Heart right ventricle (tissue), 16 donors: ENCODE measurements around the gene HHIPL1. TPM values are rescaled to one million over a fixed set of nuclear protein-coding genes. Genes with fewer than 3 reads are reported as not detected.
A peak's percentile ranks its signal among the peaks of the same experiment; 100 is the strongest.

Experiments
- ATAC-seq, 8 donors: fragments of 200-7000 bp; cut with Tn5 transposase; one replicate each; pipeline ENCODE4 v1.9.1; 2020; ENCODE audit warnings: mild to moderate bottlenecking in 8 of 8, moderate library complexity in 8 of 8, moderate number of reproducible peaks in 1 of 8
- DNase-seq, 2 donors: peaks; one replicate each; pipeline ENCODE4 v3.0.0-alpha.2; 2020
- H3K27ac ChIP-seq, 10 donors: fragments of 200-600 bp; sonication (generic) in 2 of 10; one replicate each; pipeline versions ENCODE4 v1.5.0 to v1.8.0; 2020 to 2022; ENCODE audit warnings: mild to moderate bottlenecking in 3 of 10
- H3K27me3 ChIP-seq, 7 donors: fragments of 200-600 bp; one replicate each; pipeline ENCODE4 v1.8.0; 2021 to 2022; ENCODE audit warnings: mild to moderate bottlenecking in 2 of 7
- H3K36me3 ChIP-seq, 9 donors: fragments of 200-600 bp; sonication (generic) in 1 of 9; one replicate each; pipeline versions ENCODE4 v1.5.0 to v1.8.0; 2020 to 2022; ENCODE audit warnings: mild to moderate bottlenecking in 2 of 9
- H3K4me1 ChIP-seq, 9 donors: fragments of 200-600 bp; sonication (generic) in 1 of 9; one replicate each; pipeline versions ENCODE4 v1.5.0 to v1.8.0; 2020 to 2022; ENCODE audit warnings: mild to moderate bottlenecking in 4 of 9
- H3K4me3 ChIP-seq, 10 donors: fragments of 200-600 bp; sonication (generic) in 2 of 10; one replicate each; pipeline versions ENCODE4 v1.5.0 to v1.8.0; 2020 to 2022; ENCODE audit warnings: mild to moderate bottlenecking in 7 of 10, moderate library complexity in 2 of 10
- H3K9me3 ChIP-seq, 11 donors: fragments of 200-600 bp in 10 of 11; sonication (generic) in 2 of 11; one replicate each; pipeline versions ENCODE4 v1.5.0 to v1.8.0; 2013 to 2022; ENCODE audit warnings: mild to moderate bottlenecking in 2 of 11, control low read depth in 1 of 11, moderate library complexity in 1 of 11
- WGBS, 2 donors: extraction: QIAGEN DNeasy Blood & Tissue Kit; methylation state at CpG; one replicate each; pipeline ENCODE4 v1.1.7; 2013; ENCODE audit warnings: inconsistent platforms in 1 of 2; 5-methylcytosine and 5-hydroxymethylcytosine counted together
- intact Hi-C, 10 donors: fragments of 100-400 bp; cut with DNase I; formaldehyde crosslinking; loops; one replicate each; pipeline versions ENCODE4 v1.11.1 to v1.14.2; 2022
- polyA plus RNA-seq, 2 donors: library from polyadenylated mRNA; stranded (reverse); fragments of 200-250 nt; gene quantifications; one replicate each; pipeline ENCODE4 v1.2.3, GENCODE V29; 2013
- total RNA-seq, 10 donors: library from RNA; stranded (reverse); fragmentation: NEBNext Ultra II Directional in 3 of 10; extraction: Animal tissue kit (Norgen Biotek cat#: 25700) in 3 of 10; gene quantifications; one replicate each; pipeline versions ENCODE4 v1.2.1 to v1.2.4, GENCODE V29; 2021 to 2023
- TF ChIP-seq, protein P1 (sequence below), 9 donors: fragments of 200-600 bp; sonication (generic) in 2 of 9; IDR thresholded peaks; one replicate each; pipeline versions ENCODE4 v1.5.0 to v1.8.0; 2021 to 2022; ENCODE audit warnings: antibody characterized with exemption in 9 of 9, mild to moderate bottlenecking in 5 of 9, moderate library complexity in 1 of 9
- donor health status: Arrhythmogenic right ventricular cardiomyopathy.
- donor health status: ischemic (EF 13 %, LVEDD 7.1; RV severe dilation, severe dysfunction).
- donor health status: healthy with polysubstance abuse.
- donor health status: DM: no; HTN: yes; CAD: no.
- donor health status: DM: no; HTN: no; CAD: no.
- donor health status: ischemic (EF 25% LVEDD 6.9; RV normal size, moderate dysfunction).
- donor health status: ischemic (EF 25% LVEDD 5.7; RV mildly dilated, moderate dysfunction).
- donor health status: healthy.
- donor health status: DM: yes; HTN: yes; CAD: no.
- donor health status: Ischemic cardiomyopathy.
- donor health status: ischemic (EF 35%, LVEDD 5.7; RV mildly dilated, moderate dysfunction).
- donor health status: nonischemic (EF 11% LVEDD 7.7; RV severe dilation, severe dysfunction).
- donor health status: DM: yes; HTN: yes; CAD: no.
- donor health status: PGD.
- donor health status: ischemic (EF 29% LVEDD 5.4; RV normal size, mild dysfunction).
- donor health status: nonischemic (EF 23%, LVEDD 6.1; RV moderate dilation, normal function).

HHIPL1 gene
- total and polyA plus RNA-seq, 12 donors, result 0.55 to 2.2 (median 1.2) TPM

DNA sequence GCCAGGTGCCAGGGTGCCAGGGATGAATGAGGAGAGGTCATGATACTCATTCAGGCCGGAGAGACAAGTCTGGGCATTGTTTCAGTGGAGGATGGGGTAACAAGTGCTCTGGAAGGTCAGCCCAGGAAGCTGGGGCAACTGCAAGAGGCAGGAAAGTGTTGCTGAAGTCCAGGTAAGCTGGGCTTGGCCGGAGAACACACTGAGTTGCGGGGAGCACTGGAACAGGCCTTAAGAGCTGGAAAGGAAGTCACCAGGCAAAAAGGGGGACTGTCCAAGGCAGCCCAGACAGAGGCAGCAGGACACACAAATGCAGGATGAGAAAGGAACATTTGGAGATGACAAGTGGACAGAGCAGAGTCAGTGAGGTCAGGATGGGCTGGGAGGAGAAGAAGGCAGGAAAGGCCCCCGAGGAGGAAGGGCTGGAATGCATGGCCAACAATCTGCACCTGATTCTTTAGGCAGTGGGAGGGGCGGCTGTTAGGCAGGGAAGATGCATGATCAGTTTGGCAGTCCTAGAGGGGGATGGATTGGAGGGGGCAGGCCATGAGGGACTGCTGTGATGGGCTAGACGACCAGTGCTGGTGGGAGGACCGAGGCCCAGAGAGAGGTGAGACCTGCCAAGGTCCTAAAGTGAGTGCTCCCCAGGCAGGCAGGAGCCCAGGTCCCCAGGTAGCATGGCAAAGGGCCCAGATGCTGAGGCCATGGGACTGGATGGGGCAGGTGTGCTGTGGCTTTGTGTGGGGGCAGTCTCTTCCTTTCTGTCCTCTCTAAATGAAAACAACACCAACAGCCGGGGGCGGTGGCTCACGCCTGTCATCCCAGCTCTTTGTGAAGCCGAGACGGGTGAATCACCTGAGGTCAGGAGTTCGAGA, 17.2 kb upstream of the HHIPL1 start:
- Histone ChIP-seq H3K4me3 (no peak overlapping the region), H3K9me3 (no peaks in the 10 kb centered on the region), H3K36me3 (no peaks in the 10 kb centered on the region), H3K4me1 (peaks cover 0 to 8% (median 3%) of the 10 kb centered on the region in 9 donors), H3K27ac (no peak overlapping the region), H3K27me3 (peaks cover 0 to 4% (median 0%) of the 10 kb centered on the region in 7 donors)
- TF ChIP-seq, protein P1, sequence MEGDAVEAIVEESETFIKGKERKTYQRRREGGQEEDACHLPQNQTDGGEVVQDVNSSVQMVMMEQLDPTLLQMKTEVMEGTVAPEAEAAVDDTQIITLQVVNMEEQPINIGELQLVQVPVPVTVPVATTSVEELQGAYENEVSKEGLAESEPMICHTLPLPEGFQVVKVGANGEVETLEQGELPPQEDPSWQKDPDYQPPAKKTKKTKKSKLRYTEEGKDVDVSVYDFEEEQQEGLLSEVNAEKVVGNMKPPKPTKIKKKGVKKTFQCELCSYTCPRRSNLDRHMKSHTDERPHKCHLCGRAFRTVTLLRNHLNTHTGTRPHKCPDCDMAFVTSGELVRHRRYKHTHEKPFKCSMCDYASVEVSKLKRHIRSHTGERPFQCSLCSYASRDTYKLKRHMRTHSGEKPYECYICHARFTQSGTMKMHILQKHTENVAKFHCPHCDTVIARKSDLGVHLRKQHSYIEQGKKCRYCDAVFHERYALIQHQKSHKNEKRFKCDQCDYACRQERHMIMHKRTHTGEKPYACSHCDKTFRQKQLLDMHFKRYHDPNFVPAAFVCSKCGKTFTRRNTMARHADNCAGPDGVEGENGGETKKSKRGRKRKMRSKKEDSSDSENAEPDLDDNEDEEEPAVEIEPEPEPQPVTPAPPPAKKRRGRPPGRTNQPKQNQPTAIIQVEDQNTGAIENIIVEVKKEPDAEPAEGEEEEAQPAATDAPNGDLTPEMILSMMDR (IDR thresholded peaks at IDR 0.05), result no peak
- no peak for ATAC-seq
- 85 to 88% methylated on average over 13 of the region's 13 CpGs for WGBS, 2 donors
- no peak for DNase-seq
- intact Hi-C loops, result loop anchor here in 7 of 10 donors (1.0 to 2.0 kb wide), 2 partner anchors 109 kb away; no protein-coding TSS in a partner anchor

DNA sequence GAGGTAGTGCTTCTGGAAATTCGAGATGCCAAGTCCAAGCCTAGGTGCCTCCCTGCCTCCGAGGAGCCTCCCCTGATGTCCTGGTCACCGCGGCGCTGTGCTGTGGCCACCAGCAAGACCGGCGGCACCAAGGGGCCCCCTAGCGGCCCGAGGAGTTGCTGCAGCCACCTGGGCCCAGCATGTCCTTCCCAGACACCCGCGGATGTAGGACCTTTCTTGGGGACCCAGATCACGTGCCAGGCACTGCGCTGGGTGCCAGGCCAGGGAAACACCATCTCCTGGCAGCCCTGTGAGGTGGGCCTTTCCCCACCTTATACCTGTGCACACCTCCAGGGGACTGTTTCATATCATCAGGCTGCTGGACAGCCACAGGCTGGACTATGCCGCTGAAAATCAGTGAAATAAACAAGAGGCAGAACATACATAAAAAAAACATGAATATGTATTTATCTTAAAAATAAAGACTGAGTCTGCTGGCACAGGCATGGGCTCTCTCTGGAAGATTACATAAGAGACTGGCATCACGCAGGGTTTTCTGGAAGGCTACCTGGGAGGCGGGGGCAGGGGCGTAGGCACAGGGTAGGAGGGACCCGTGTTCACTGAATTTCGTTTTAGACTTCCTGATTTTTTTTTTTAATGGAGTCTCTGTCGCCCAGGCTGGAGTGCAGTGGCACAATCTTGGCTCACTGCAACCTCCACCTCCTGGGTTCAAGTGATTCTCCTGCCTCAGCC, 15.9 kb upstream of the HHIPL1 start:
- H3K4me1 ChIP-seq, result peaks cover 0 to 8% (median 3%) of the 10 kb centered on the region in 9 donors
- peaks cover 0 to 4% (median 0%) of the 10 kb centered on the region in 7 donors for H3K27me3 ChIP-seq
- TF ChIP-seq, protein P1 (IDR thresholded peaks at IDR 0.05), result peak; percentile 95 to 99 (median 98)
- no peak overlapping the region for H3K27ac ChIP-seq
- 26 to 27% methylated on average over 20 of the region's 20 CpGs for WGBS, 2 donors
- no peaks in the 10 kb centered on the region for H3K36me3 ChIP-seq
- intact Hi-C loops, result loop anchor here in 9 of 10 donors (1.0 to 2.0 kb wide), 2 partner anchors 110 to 111 kb away; no protein-coding TSS in a partner anchor
- peak; percentile 74 to 79 for DNase-seq
- ATAC-seq, result peak; percentile 83 to 96 (median 93)
- no peak overlapping the region for H3K4me3 ChIP-seq
- no peaks in the 10 kb centered on the region for H3K9me3 ChIP-seq

DNA sequence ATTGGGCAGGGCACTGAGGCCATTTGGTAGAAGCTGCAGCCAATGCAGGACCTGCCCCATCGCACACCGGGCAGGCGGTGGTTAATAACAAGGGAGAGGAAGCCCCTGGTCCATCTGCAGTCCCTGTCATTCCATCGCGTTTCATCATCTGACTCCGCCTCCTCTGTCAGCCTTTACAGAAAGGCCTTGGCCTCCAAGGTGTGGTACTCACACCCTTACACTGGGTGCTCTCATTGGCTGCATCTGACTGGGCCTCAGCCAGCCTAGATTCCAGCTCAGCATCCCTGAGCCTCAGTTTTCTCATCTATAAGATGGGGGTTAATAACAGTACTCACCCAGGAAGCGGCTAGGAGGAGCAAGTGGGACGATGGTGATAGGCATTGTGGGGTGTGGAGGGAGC, 14.7 kb upstream of the HHIPL1 start:
- ATAC-seq (no peak), DNase-seq (no peak)
- no peaks in the 10 kb centered on the region for H3K9me3 ChIP-seq
- WGBS, 2 donors, result 68 to 71% methylated on average over 8 of the region's 8 CpGs
- H3K27me3 ChIP-seq, result no peaks in the 10 kb centered on the region
- TF ChIP-seq, protein P1 (IDR thresholded peaks at IDR 0.05), result no peak
- no peaks in the 10 kb centered on the region for H3K36me3 ChIP-seq
- peaks cover 0 to 8% (median 3%) of the 10 kb centered on the region in 9 donors for H3K4me1 ChIP-seq
- H3K4me3 ChIP-seq, result no peak overlapping the region
- no peak overlapping the region for H3K27ac ChIP-seq
- intact Hi-C loops, result no loop called here

DNA sequence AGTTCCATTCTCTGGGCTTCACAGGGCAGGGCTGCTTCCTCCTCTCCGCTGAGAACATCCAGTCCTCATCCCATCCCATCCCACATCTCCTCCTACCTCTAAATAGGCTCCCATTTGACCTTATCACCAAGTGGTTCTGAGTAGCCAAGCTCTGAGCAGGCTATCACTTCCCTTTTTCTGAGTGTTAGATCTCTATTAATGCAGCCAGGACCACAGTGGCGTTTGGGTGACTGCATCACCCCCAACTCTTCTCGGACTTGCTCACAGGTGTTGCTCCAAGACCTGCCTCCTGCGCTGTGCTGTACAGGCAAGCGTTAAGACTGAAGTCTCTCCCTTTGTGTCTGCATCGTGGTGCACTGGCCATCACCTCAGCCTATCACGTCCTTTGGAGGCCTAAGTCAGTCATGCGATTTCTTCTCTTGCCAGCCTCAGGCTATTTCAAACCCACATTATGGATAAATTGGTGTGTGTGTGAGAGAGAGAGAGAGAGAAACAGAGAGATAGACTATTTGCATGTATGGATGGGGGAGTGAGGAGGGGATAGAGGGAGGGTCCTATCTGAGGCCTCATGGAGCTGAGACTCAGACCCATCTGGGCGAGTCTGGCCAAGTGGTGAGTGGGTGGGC, 12.4 kb upstream of the HHIPL1 start:
- WGBS, 2 donors, result 92 to 94% methylated on average over 9 of the region's 9 CpGs
- no peak for ATAC-seq

More for the DNA sequence above, 12.4 kb upstream of the HHIPL1 start:
- TF ChIP-seq, protein P1 (IDR thresholded peaks at IDR 0.05), result no peak
- no peak overlapping the region for H3K27ac ChIP-seq
- peaks cover 0 to 8% (median 3%) of the 10 kb centered on the region in 9 donors for H3K4me1 ChIP-seq
- DNase-seq, result no peak
- intact Hi-C loops, result no loop called here
- H3K4me3 ChIP-seq, result no peak overlapping the region
- no peaks in the 10 kb centered on the region for H3K9me3 ChIP-seq
- no peaks in the 10 kb centered on the region for H3K27me3 ChIP-seq
- no peaks in the 10 kb centered on the region for H3K36me3 ChIP-seq
